SK-N-SH treated with all-trans-retinoic acid at 6 μM for 48 hours (cell line): Measurements from ENCODE around the gene NCS1.

Experiments
- BACH2 ChIP-seq: fragments of 250-450 bp; sonication (Bioruptor Pico); IDR thresholded peaks from 2 replicates; pipeline ENCODE4 v1.9.0; 2021; ENCODE audit warnings: mild to moderate bottlenecking, borderline replicate concordance
- ISL1 ChIP-seq: fragments of 250-450 bp; sonication (Bioruptor Pico); IDR thresholded peaks from 2 replicates; pipeline ENCODE4 v2.1.2; 2022; ENCODE audit warnings: mild to moderate bottlenecking, moderate library complexity
- PATZ1 ChIP-seq: fragments of 250-450 bp; sonication (Bioruptor Pico); IDR thresholded peaks from 2 replicates; pipeline ENCODE4 v1.8.0; 2020; ENCODE audit warnings: mild to moderate bottlenecking, moderate library complexity, borderline replicate concordance
- POU6F1 ChIP-seq: fragments of 250-450 bp; sonication (Bioruptor Pico); IDR thresholded peaks from 2 replicates; pipeline ENCODE4 v1.8.0; 2021; ENCODE audit warnings: low read depth, mild to moderate bottlenecking, moderate library complexity, borderline replicate concordance
- RARB ChIP-seq: fragments of 250-450 bp; sonication (Bioruptor Pico); IDR thresholded peaks from 2 replicates; pipeline ENCODE4 v1.8.0; 2021; ENCODE audit warnings: mild to moderate bottlenecking, moderate library complexity
- SNAI2 ChIP-seq: fragments of 250-450 bp; sonication (Bioruptor Pico); IDR thresholded peaks from 2 replicates; pipeline ENCODE4 v1.5.0; 2020; ENCODE audit warnings: mild to moderate bottlenecking, moderate library complexity
- TCF4 ChIP-seq: fragments of 250-450 bp; sonication (Bioruptor Pico); IDR thresholded peaks from 2 replicates; pipeline ENCODE4 v1.8.0; 2021; ENCODE audit warnings: mild to moderate bottlenecking, moderate library complexity, borderline replicate concordance
- ZFP3 ChIP-seq: fragments of 250-450 bp; sonication (Bioruptor Pico); IDR thresholded peaks from 2 replicates; pipeline ENCODE4 v1.5.0; 2020; ENCODE audit warnings: mild to moderate bottlenecking, moderate library complexity

GRCh38 chr9:130205912-130206311 lies 33.7 kb downstream of the NCS1 start:
- TF ChIP-seq ZFP3 (CRISPR knock-in tag) (no peak), ISL1 (no peak), POU6F1 (CRISPR knock-in tag) (no peak), RARB (no peak), TCF4 (CRISPR knock-in tag) (no peak), PATZ1 (CRISPR knock-in tag) (no peak), BACH2 (CRISPR knock-in tag) (no peak), SNAI2 (CRISPR knock-in tag) (no peak)
